ENCODE measurements around the gene NDUFA13. TPM values are rescaled to one million over a fixed set of nuclear protein-coding genes. Genes with fewer than 3 reads are reported as not detected.

NDUFA13 gene
- total RNA-seq, 1 donor from 2014 or later: 47.9 TPM

DNA sequence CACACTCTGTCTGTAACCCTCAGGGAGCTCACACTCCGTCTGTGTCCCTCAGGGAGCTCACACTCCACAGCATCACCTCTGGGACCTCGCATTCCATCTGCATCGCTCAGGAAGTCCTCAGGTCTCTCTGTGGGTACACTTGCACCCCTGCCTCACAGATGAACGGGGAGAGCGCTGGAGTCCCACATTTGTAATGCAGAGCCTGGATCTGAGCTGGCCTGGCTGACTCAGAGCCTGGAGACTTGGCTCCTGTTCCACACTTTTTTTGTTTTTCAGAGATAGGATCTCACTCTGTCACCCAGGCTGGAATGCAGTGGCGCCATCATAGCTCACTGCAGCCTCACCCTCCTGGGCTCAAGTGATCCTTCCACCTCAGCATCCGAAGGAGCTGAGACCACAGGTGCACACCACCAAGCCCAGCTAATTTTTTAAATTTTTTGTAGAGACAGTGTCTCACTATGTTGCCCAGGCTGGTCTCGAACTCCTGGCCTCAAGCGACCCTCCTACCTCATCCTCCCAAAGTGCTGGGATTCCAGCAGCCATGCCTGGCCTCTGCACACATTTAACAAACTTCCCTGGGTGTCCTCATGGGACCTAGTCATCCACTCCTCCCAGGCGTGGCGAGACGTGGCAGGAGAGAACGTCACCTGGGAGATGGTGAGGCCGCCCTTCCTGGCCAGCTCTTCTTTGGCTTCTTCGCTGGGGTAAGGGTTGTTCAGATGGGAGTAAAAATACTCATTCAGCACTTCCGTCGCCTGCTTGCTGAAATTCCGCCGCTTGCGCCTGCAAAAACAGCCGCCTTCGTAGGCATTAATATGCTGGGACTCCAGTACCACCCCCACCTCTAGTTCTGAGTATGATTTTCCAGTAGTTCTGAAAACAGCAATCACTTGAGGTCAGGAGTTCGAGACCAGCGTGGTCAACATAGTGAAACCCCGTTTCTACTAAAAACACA lies 53.1 kb downstream of the NDUFA13 start:
- Histone ChIP-seq H3K9me3 (no peaks in the 10 kb centered on the region), H3K27me3 (no peaks in the 10 kb centered on the region), H3K36me3 (no peaks in the 10 kb centered on the region), H3K4me1 (no peaks in the 10 kb centered on the region), H3K4me3 (no peak overlapping the region), H3K27ac (no peak overlapping the region)
- intact Hi-C loops (cut with DNase I): no loop called here
- TF ChIP-seq, protein P1, sequence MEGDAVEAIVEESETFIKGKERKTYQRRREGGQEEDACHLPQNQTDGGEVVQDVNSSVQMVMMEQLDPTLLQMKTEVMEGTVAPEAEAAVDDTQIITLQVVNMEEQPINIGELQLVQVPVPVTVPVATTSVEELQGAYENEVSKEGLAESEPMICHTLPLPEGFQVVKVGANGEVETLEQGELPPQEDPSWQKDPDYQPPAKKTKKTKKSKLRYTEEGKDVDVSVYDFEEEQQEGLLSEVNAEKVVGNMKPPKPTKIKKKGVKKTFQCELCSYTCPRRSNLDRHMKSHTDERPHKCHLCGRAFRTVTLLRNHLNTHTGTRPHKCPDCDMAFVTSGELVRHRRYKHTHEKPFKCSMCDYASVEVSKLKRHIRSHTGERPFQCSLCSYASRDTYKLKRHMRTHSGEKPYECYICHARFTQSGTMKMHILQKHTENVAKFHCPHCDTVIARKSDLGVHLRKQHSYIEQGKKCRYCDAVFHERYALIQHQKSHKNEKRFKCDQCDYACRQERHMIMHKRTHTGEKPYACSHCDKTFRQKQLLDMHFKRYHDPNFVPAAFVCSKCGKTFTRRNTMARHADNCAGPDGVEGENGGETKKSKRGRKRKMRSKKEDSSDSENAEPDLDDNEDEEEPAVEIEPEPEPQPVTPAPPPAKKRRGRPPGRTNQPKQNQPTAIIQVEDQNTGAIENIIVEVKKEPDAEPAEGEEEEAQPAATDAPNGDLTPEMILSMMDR (IDR thresholded peaks at IDR 0.05): no peak
- TF ChIP-seq POLR2AphosphoS5 (IDR thresholded peaks at IDR 0.05; ENCODE audit: insufficient read depth in 1 of 2, low read depth in 1 of 2) (no peak), POLR2A (IDR thresholded peaks at IDR 0.05) (no peak)
- no peak for DNase-seq (ENCODE audit: extremely low spot score in 2 of 2)

DNA sequence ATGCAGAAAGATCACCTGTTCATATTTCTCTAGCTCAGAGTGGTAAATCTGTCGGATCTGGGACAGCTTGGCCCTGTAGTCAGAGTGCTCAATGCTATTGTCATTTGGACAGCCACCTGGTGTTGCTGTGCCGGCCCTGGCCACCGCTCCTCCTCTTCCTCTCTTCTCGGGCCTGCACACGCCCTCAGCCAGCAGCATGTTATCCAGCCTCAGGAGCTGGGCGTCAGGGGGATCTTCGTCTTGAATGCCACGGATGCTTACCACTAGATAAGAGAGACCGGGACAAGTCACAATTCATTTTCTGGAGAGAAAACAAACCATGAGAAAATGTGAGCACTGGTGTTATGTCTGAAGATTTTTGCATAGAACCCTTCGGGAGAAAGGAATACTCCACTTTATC lies 54.5 kb downstream of the NDUFA13 start:
- no peaks in the 10 kb centered on the region for H3K27me3 ChIP-seq
- TF ChIP-seq POLR2A (IDR thresholded peaks at IDR 0.05) (no peak), POLR2AphosphoS5 (IDR thresholded peaks at IDR 0.05; ENCODE audit: insufficient read depth in 1 of 2, low read depth in 1 of 2) (no peak)
- TF ChIP-seq, protein P1 (IDR thresholded peaks at IDR 0.05): no peak
- no peak for DNase-seq (ENCODE audit: extremely low spot score in 2 of 2)
- no peaks in the 10 kb centered on the region for H3K4me1 ChIP-seq
- no peak overlapping the region for H3K27ac ChIP-seq
- H3K36me3 ChIP-seq: no peaks in the 10 kb centered on the region
- intact Hi-C loops (cut with DNase I): no loop called here
- no peak overlapping the region for H3K4me3 ChIP-seq
- no peaks in the 10 kb centered on the region for H3K9me3 ChIP-seq

DNA sequence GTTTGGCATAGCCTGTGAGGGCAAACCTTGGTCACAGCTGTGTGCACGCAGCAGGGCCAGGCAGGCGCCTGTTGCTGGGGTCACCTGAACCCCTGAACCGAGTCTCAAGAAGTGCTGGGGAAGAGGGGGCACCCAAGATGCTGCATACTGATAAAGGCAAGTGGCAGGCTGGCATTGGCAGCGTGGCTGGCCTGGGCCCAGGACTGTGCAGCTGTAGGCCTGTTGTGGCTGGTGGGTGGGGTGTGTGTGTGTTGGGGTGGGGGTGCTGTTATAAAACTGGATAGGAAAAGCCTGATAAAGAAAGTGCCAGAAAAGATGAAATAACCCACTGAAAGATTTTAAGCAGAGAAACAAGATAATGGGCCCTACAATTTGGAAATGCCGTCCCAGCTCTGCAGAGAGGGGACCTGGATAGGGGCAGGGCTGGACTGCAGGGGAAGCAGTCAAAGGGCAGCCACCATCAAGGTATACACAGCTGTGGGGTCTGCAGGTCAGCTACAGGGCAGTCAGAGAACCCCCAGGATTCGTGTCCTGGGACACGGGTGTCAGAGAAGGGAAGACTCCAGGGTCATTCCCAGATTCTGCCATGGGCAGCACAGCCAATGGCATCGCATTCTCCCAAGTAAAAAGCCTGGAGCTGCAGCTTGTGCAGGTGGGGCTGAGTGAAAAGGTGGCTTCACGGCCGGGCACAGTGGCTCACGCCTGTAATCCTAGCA lies 55.2 kb downstream of the NDUFA13 start:
- H3K4me3 ChIP-seq: no peak overlapping the region
- H3K27me3 ChIP-seq: no peaks in the 10 kb centered on the region
- intact Hi-C loops (cut with DNase I): no loop called here
- no peaks in the 10 kb centered on the region for H3K9me3 ChIP-seq
- no peak overlapping the region for H3K27ac ChIP-seq
- DNase-seq (ENCODE audit: extremely low spot score in 2 of 2): no peak
- TF ChIP-seq, protein P1 (IDR thresholded peaks at IDR 0.05): no peak
- TF ChIP-seq POLR2AphosphoS5 (IDR thresholded peaks at IDR 0.05; ENCODE audit: insufficient read depth in 1 of 2, low read depth in 1 of 2) (no peak), POLR2A (IDR thresholded peaks at IDR 0.05) (no peak)
- no peaks in the 10 kb centered on the region for H3K36me3 ChIP-seq
- no peaks in the 10 kb centered on the region for H3K4me1 ChIP-seq

DNA sequence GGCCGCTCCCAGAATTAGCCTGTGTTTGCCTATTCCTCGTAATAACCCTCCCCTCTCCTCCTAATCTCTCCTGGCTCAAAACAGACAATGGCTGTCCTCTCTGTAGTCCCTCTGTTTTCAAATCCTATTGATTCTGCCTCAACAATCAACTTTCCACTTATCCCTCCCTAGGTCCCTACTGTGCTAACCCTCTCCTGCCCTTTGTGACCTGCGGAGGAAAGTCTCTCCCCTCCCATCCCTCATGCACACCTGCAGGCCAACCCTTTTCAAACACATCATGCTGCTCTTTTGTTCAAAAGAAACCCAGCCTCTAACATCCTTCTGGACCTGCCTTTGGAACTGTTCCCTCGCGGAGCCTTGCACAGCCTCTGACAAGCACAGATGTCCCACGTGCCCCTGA lies 59.4 kb downstream of the NDUFA13 start:
- Histone ChIP-seq H3K9me3 (no peaks in the 10 kb centered on the region), H3K27ac (no peak overlapping the region), H3K4me1 (no peaks in the 10 kb centered on the region), H3K36me3 (no peaks in the 10 kb centered on the region), H3K27me3 (no peaks in the 10 kb centered on the region), H3K4me3 (no peak overlapping the region)
- intact Hi-C loops (cut with DNase I): no loop called here
- no peak for DNase-seq (ENCODE audit: extremely low spot score in 2 of 2)
- TF ChIP-seq POLR2AphosphoS5 (IDR thresholded peaks at IDR 0.05; ENCODE audit: insufficient read depth in 1 of 2, low read depth in 1 of 2) (no peak), POLR2A (IDR thresholded peaks at IDR 0.05) (no peak)
- TF ChIP-seq, protein P1 (IDR thresholded peaks at IDR 0.05): no peak

Other genes starting within 250 kb of the NDUFA13 start
- gene TM6SF2, start 242.9 kb upstream of the NDUFA13 start, total RNA-seq: not detected
- gene SUGP1, start 195.7 kb upstream of the NDUFA13 start, total RNA-seq: 25.5 TPM
- gene MAU2, start 195.4 kb upstream of the NDUFA13 start, total RNA-seq: 55.2 TPM
- 49.6 TPM for gene GATAD2A, start 110.5 kb upstream of the NDUFA13 start, total RNA-seq
- gene TSSK6, start 677 bp upstream of the NDUFA13 start, total RNA-seq: 0.98 TPM
- 2.5 TPM for gene YJEFN3, start 12.7 kb downstream of the NDUFA13 start, total RNA-seq
- gene CILP2, start 22.0 kb downstream of the NDUFA13 start, total RNA-seq: 0.98 TPM
- 5.2 TPM for gene PBX4, start 102.5 kb downstream of the NDUFA13 start, total RNA-seq
- gene LPAR2, start 112.0 kb downstream of the NDUFA13 start, total RNA-seq: 15.2 TPM
- 12.3 TPM for gene GMIP, start 127.4 kb downstream of the NDUFA13 start, total RNA-seq
- gene ATP13A1, start 147.5 kb downstream of the NDUFA13 start, total RNA-seq: 114 TPM
- 6.9 TPM for gene ZNF101, start 152.6 kb downstream of the NDUFA13 start, total RNA-seq
- gene ZNF14, start 216.9 kb downstream of the NDUFA13 start, total RNA-seq: 5.4 TPM